OCI-LY1 (cell line): Measurements from ENCODE around the gene VTI1B.
"Not testable (repeated sequence)": the region's sequence is repeated elsewhere in the genome, so short reads cannot be mapped to it uniquely, and the experiment has no call there.

Experiments
- H2AFZ ChIP-seq: fragments of 200-600 bp; sonication (generic), shearing (Covaris generic); 2 replicates; pipeline ENCODE4 v1.6.0; 2014; ENCODE audit warnings: antibody characterized with exemption, mild to moderate bottlenecking, low read length
- H3F3A ChIP-seq: fragments of 200-600 bp; sonication (generic), shearing (Covaris generic); 2 replicates; pipeline ENCODE4 v1.6.0; 2014; ENCODE audit warnings: mild to moderate bottlenecking, antibody characterized with exemption, low read length, moderate library complexity; ENCODE audit not compliant: insufficient read depth
- H3K27ac ChIP-seq: fragments of 200-600 bp; sonication (generic); 2 replicates; pipeline ENCODE4 v1.5.1; 2014; ENCODE audit warnings: low read length, mixed run types, mild to moderate bottlenecking, low read depth; ENCODE audit not compliant: poor library complexity, severe bottlenecking
- H3K27me3 ChIP-seq: fragments of 200-600 bp; sonication (generic); 2 replicates; pipeline ENCODE4 v1.6.0; 2014; ENCODE audit warnings: antibody characterized with exemption, mild to moderate bottlenecking, low read length, moderate library complexity; ENCODE audit not compliant: insufficient read depth
- H3K36me3 ChIP-seq: fragments of 200-600 bp; sonication (generic); 2 replicates; pipeline ENCODE4 v1.6.1; 2014; ENCODE audit warnings: mild to moderate bottlenecking, antibody characterized with exemption, low read length, moderate library complexity, mixed read lengths; ENCODE audit not compliant: insufficient read depth
- H3K4me1 ChIP-seq: fragments of 200-600 bp; sonication (generic); 2 replicates; pipeline ENCODE4 v1.5.1; 2014; ENCODE audit warnings: mild to moderate bottlenecking, low read length, moderate library complexity; ENCODE audit not compliant: insufficient read depth, severe bottlenecking
- H3K4me2 ChIP-seq: fragments of 200-600 bp; sonication (generic), shearing (Covaris generic); 2 replicates; pipeline ENCODE4 v1.6.1; 2014; ENCODE audit warnings: low read length
- H3K4me3 ChIP-seq: fragments of 200-600 bp; sonication (generic); 2 replicates; pipeline ENCODE4 v1.5.1; 2014; ENCODE audit warnings: low read length, low read depth, mild to moderate bottlenecking, mixed read lengths; ENCODE audit not compliant: poor library complexity, severe bottlenecking
- H3K79me2 ChIP-seq: fragments of 200-600 bp; shearing (Covaris generic); 2 replicates; pipeline ENCODE4 v1.6.1; 2016; ENCODE audit warnings: mixed run types, low read length, mixed read lengths; ENCODE audit not compliant: insufficient read depth
- H3K9ac ChIP-seq: fragments of 200-600 bp; sonication (generic), shearing (Covaris generic); 2 replicates; pipeline ENCODE4 v1.6.1; 2014; ENCODE audit warnings: mild to moderate bottlenecking, low read length, mixed read lengths
- H3K9me2 ChIP-seq: fragments of 200-600 bp; sonication (generic), shearing (Covaris generic); 2 replicates; pipeline ENCODE4 v1.6.1; 2014; ENCODE audit warnings: low read depth, mild to moderate bottlenecking, low read length, mixed read lengths
- H3K9me3 ChIP-seq: fragments of 200-600 bp; shearing (Covaris generic); 2 replicates; pipeline ENCODE4 v1.6.1; 2014; ENCODE audit warnings: low read length, mixed read lengths
- H4K20me1 ChIP-seq: fragments of 200-600 bp; sonication (generic), shearing (Covaris generic); 2 replicates; pipeline ENCODE4 v1.6.0; 2016; ENCODE audit warnings: mild to moderate bottlenecking, low read length; ENCODE audit not compliant: insufficient read depth
- CTCF ChIP-seq: fragments of 200-600 bp; sonication (generic), shearing (Covaris generic); IDR thresholded peaks from 2 replicates; pipeline ENCODE4 v1.5.1; 2017; ENCODE audit warnings: mild to moderate bottlenecking, antibody characterized with exemption, low read length, moderate library complexity, mixed read lengths
- EZH2 ChIP-seq: fragments of 200-600 bp; sonication (generic), shearing (Covaris generic); IDR thresholded peaks from 2 replicates; pipeline ENCODE4 v1.8.0; 2017; ENCODE audit warnings: borderline replicate concordance, mixed run types, mild to moderate bottlenecking, antibody characterized with exemption, low read length, moderate library complexity, mixed read lengths

VTI1B gene

GRCh38 chr14:67710209-67710608 lies 35.8 kb upstream of the VTI1B start:
- no peaks in the 10 kb centered on the region for H3K36me3 ChIP-seq
- H3K4me2 ChIP-seq = no peak overlapping the region
- no peak overlapping the region for H3K9ac ChIP-seq
- no peaks in the 10 kb centered on the region for H3K9me2 ChIP-seq
- H3K27me3 ChIP-seq = no peaks in the 10 kb centered on the region
- no peak overlapping the region for H3K4me3 ChIP-seq
- H2AFZ ChIP-seq = no peak overlapping the region
- H4K20me1 ChIP-seq = no peaks in the 10 kb centered on the region
- no peaks in the 10 kb centered on the region for H3F3A ChIP-seq
- TF ChIP-seq EZH2 = no peak
- no peak for TF ChIP-seq CTCF
- H3K9me3 ChIP-seq = peaks cover 19% of the 10 kb centered on the region
- H3K79me2 ChIP-seq = no peaks in the 10 kb centered on the region
- H3K4me1 ChIP-seq = no peaks in the 10 kb centered on the region
- H3K27ac ChIP-seq = no peak overlapping the region

GRCh38 chr14:67709796-67710195 lies 35.4 kb upstream of the VTI1B start:
- H3K27ac ChIP-seq, H3K36me3 ChIP-seq, H2AFZ ChIP-seq, H3K4me2 ChIP-seq, H3K27me3 ChIP-seq, H3F3A ChIP-seq, H4K20me1 ChIP-seq, H3K9ac ChIP-seq, H3K9me2 ChIP-seq, H3K79me2 ChIP-seq, H3K4me3 ChIP-seq, H3K4me1 ChIP-seq: not testable (repeated sequence)
- H3K9me3 ChIP-seq = peaks cover 19% of the 10 kb centered on the region

GRCh38 chr14:67709346-67709745 lies 34.9 kb upstream of the VTI1B start:
- not testable (repeated sequence) for H3K36me3 ChIP-seq, H3F3A ChIP-seq, H4K20me1 ChIP-seq, H3K9me2 ChIP-seq, H3K79me2 ChIP-seq, H2AFZ ChIP-seq, H3K4me3 ChIP-seq, H3K9ac ChIP-seq, H3K27ac ChIP-seq, H3K27me3 ChIP-seq, H3K4me2 ChIP-seq, H3K4me1 ChIP-seq
- peaks cover 19% of the 10 kb centered on the region for H3K9me3 ChIP-seq

- Histone ChIP-seq H3K9ac (no peak overlapping the region), H3K4me3 (no peak overlapping the region), H3K9me3 (peaks cover 16% of the 10 kb centered on the region)
Observed at GRCh38 chr14:67705211-67705610, 30.8 kb upstream of the VTI1B start.

More at GRCh38 chr14:67705211-67705610, 30.8 kb upstream of the VTI1B start:
- no peaks in the 10 kb centered on the region for H3K4me1 ChIP-seq
- no peak overlapping the region for H2AFZ ChIP-seq
- H3K27ac ChIP-seq = no peak overlapping the region
- H4K20me1 ChIP-seq = no peaks in the 10 kb centered on the region
- H3K36me3 ChIP-seq = no peaks in the 10 kb centered on the region
- no peak overlapping the region for H3K4me2 ChIP-seq
- TF ChIP-seq EZH2 = no peak
- no peak for TF ChIP-seq CTCF
- no peaks in the 10 kb centered on the region for H3K9me2 ChIP-seq
- no peaks in the 10 kb centered on the region for H3F3A ChIP-seq
- no peaks in the 10 kb centered on the region for H3K27me3 ChIP-seq
- H3K79me2 ChIP-seq = no peaks in the 10 kb centered on the region
